ENCODE results near the gene ZNF697. TPM values are rescaled to one million over a fixed set of nuclear protein-coding genes. Genes with fewer than 3 reads are reported as not detected.

Gene ZNF697
- total RNA-seq, 1 experiment from 2014 or later, result 17.4 TPM

GRCh38 chr1:119636491-119637089 lies 11.5 kb downstream of the ZNF697 start:
- WGBS (ENCODE audit: extremely low coverage, insufficient read length, low lambda C conversion rate), result no CpG with 5 or more reads among the region's 4 CpGs
- TF ChIP-seq CTCF (conservative IDR thresholded peaks at IDR 0.05), result no peak
- peaks cover 8% of the 10 kb centered on the region; the same call in 1 of the 2 replicates for H3K4me1 ChIP-seq (ENCODE audit: insufficient read depth, low read length)
- no peaks in the 10 kb centered on the region for H3K27me3 ChIP-seq (ENCODE audit: insufficient read depth, low read length)
- no peak overlapping the region for H3K27ac ChIP-seq (ENCODE audit: insufficient read length, low read depth, low read length)
- H3K9ac ChIP-seq (ENCODE audit: extremely low read depth, insufficient read length, low read length), result no peak overlapping the region
- H4K5ac ChIP-seq (ENCODE audit: insufficient read length, low read depth, low read length), result no peak overlapping the region
- no peaks in the 10 kb centered on the region for H3K23me2 ChIP-seq (ENCODE audit: insufficient read length, low read depth, low read length, poor library complexity, severe bottlenecking)
- no peak overlapping the region for H3K56ac ChIP-seq (ENCODE audit: insufficient read length, low read depth, low read length)
- DNase-seq, result no peak
- Mint-ChIP-seq H3K4me1 (peaks cover 16 to 20% of the 10 kb centered on the region in 2 experiments), H3K36me3 (ENCODE audit: insufficient read depth in 1 of 3, low read depth in 3 of 3) (peaks cover 2 to 3% (median 3%) of the 10 kb centered on the region in 3 experiments; a peak in 6 of 7 replicates), H3K4me3 (no peak overlapping the region), H3K27me3 (ENCODE audit: low read depth) (no peaks in the 10 kb centered on the region), H3K27ac (no peak overlapping the region), H3K9me3 (no peaks in the 10 kb centered on the region)
- H4K91ac ChIP-seq (ENCODE audit: insufficient read length, low read depth, low read length), result no peak overlapping the region
- H3T11ph ChIP-seq (ENCODE audit: low read length), result no peak overlapping the region
- H2BK120ac ChIP-seq (ENCODE audit: low read depth, low read length, poor library complexity, severe bottlenecking), result no peak overlapping the region
- no peaks in the 10 kb centered on the region for H3K79me1 ChIP-seq (ENCODE audit: insufficient read depth, low read depth, low read length, poor library complexity, severe bottlenecking)
- H3K4ac ChIP-seq (ENCODE audit: low read depth, low read length), result no peak overlapping the region
- H4K20me1 ChIP-seq (ENCODE audit: control insufficient read depth, insufficient read depth, insufficient read length), result peaks cover 2% of the 10 kb centered on the region
- H3K23ac ChIP-seq (ENCODE audit: insufficient read length, low read depth, low read length), result no peak overlapping the region
- H3K9me3 ChIP-seq (ENCODE audit: control insufficient read depth, low read depth, low read length), result no peaks in the 10 kb centered on the region
- H4K8ac ChIP-seq (replicated peaks; ENCODE audit: insufficient read length, low read depth, low read length), result no peak overlapping the region
- no peak overlapping the region for H3K14ac ChIP-seq (ENCODE audit: insufficient read depth, low read length)
- H2BK12ac ChIP-seq (ENCODE audit: insufficient read length, low read depth, low read length), result no peak overlapping the region
- no peak overlapping the region for H2BK20ac ChIP-seq (ENCODE audit: low read depth, low read length, poor library complexity, severe bottlenecking)
- no peak overlapping the region for H2BK5ac ChIP-seq (ENCODE audit: insufficient read length, low read length)
- no peak overlapping the region for H2AFZ ChIP-seq (ENCODE audit: low read length)
- H3K79me2 ChIP-seq (ENCODE audit: insufficient read depth, low read length), result peaks cover 6% of the 10 kb centered on the region; the same call in 1 of the 2 replicates
- H3K18ac ChIP-seq (ENCODE audit: insufficient read length, low read depth, low read length), result no peak overlapping the region
- H2AK5ac ChIP-seq (ENCODE audit: insufficient read length, low read length), result no peak overlapping the region
- H2BK15ac ChIP-seq (ENCODE audit: low read depth, low read length), result no peak overlapping the region
- H3K4me2 ChIP-seq (ENCODE audit: insufficient read depth, insufficient read length, low read length), result no peak overlapping the region

Data from H9 (cell line).